Measurements from ENCODE around the gene OR56A1. TPM values are rescaled to one million over a fixed set of nuclear protein-coding genes. Genes with fewer than 3 reads are reported as not detected.

Gene OR56A1
- total RNA-seq, 1 donor from 2014 or later = 0.13 TPM

DNA sequence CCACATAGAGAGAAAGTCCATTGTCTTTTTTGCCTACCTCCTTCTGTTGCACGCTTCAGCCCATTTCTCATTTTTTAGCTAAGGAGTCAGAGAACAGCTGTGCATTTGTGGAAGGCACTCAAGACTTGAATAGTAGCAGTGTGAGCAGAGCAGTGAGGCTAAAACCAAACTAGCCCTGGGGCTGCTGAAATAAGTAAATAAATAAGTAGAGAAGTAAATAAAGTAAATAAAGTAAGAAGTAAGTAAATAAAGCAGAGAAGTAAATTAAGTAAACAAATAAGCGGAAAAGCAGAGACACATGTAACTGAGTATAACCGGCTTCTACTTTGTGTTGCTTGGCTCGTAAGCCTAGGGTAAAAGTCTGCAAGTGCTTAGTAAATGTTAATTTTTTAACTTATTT is 41.4 kb downstream of the OR56A1 start:
- Mint-ChIP-seq H3K36me3 (no peaks in the 10 kb centered on the region), H3K4me3 (no peak overlapping the region), H3K4me1 (no peaks in the 10 kb centered on the region), H3K9me3 (no peaks in the 10 kb centered on the region), H3K27ac (no peak overlapping the region), H3K27me3 (ENCODE audit: low read depth) (peaks cover 36% of the 10 kb centered on the region)
- TF ChIP-seq CTCF (IDR thresholded peaks at IDR 0.05; ENCODE audit: unreplicated experiment) = no peak
- DNase-seq (ENCODE audit: low spot score in 2 of 2, unreplicated experiment in 2 of 2) = no peak

DNA sequence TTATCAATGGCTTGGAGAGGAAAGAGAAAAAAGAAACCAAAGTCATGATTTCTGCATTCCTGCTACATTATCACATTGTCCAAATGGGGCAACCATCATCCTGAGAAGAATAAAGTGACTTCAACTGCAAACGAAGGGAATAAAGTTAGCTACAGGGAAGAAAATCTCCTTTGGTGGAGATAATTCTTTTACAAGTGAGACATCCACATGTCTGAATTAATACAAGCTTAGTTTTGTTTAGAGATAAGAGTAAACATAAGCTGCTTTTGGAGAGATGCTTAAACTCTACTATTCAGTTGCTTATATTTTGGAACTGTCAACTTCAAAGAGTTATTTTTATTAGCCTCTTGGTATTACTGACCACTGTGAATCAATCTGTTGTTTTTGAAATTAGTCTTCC is 43.7 kb downstream of the OR56A1 start, which contains the start of gene OR52L1:
Gene OR52L1 (minus strand): TSS at position 101 of the 400 bp plus-strand sequence. CDS start 55 bp downstream, at position 46.
- DNase-seq (ENCODE audit: low spot score in 2 of 2, unreplicated experiment in 2 of 2) = no peak
- Mint-ChIP-seq H3K4me1 (no peaks in the 10 kb centered on the region), H3K36me3 (no peaks in the 10 kb centered on the region), H3K27ac (no peak within 1 kb of the TSS), H3K9me3 (peaks cover 3% of the 10 kb centered on the region), H3K4me3 (no peak within 1 kb of the TSS), H3K27me3 (ENCODE audit: low read depth) (peaks cover 34% of the 10 kb centered on the region)
- no peak for TF ChIP-seq CTCF (IDR thresholded peaks at IDR 0.05; ENCODE audit: unreplicated experiment)

- H3K4me3 Mint-ChIP-seq = no peak overlapping the region
- H3K27ac Mint-ChIP-seq = no peak overlapping the region
- TF ChIP-seq CTCF (IDR thresholded peaks at IDR 0.05; ENCODE audit: unreplicated experiment) = no peak
- H3K4me1 Mint-ChIP-seq = no peaks in the 10 kb centered on the region
- peaks cover 9% of the 10 kb centered on the region for H3K27me3 Mint-ChIP-seq (ENCODE audit: low read depth)
- no peaks in the 10 kb centered on the region for H3K36me3 Mint-ChIP-seq
- peaks cover 36% of the 10 kb centered on the region for H3K9me3 Mint-ChIP-seq
- no peak for DNase-seq (ENCODE audit: low spot score in 2 of 2, unreplicated experiment in 2 of 2)
Measured at GRCh38 chr11:5983443-5983842, 47.1 kb downstream of the OR56A1 start.

- H3K36me3 Mint-ChIP-seq = no peaks in the 10 kb centered on the region
- no peaks in the 10 kb centered on the region for H3K4me1 Mint-ChIP-seq
- TF ChIP-seq CTCF (IDR thresholded peaks at IDR 0.05; ENCODE audit: unreplicated experiment) = no peak
- H3K9me3 Mint-ChIP-seq = peaks cover 23% of the 10 kb centered on the region
- no peak for DNase-seq (ENCODE audit: low spot score in 2 of 2, unreplicated experiment in 2 of 2)
- H3K4me3 Mint-ChIP-seq = no peak overlapping the region
- peaks cover 16% of the 10 kb centered on the region for H3K27me3 Mint-ChIP-seq (ENCODE audit: low read depth)
- H3K27ac Mint-ChIP-seq = no peak overlapping the region
Measured at GRCh38 chr11:5973530-5973929, 57.0 kb downstream of the OR56A1 start.

Other genes with a start within 250 kb of the OR56A1 start
- gene OR52N5, start 247.4 kb downstream of the OR56A1 start, total RNA-seq = not detected in 3 replicates
- not detected in 3 replicates for gene OR52N1, start 239.5 kb downstream of the OR56A1 start, total RNA-seq
- not detected in 3 replicates for gene OR52N2, start 221.8 kb downstream of the OR56A1 start, total RNA-seq
- gene OR52E6, start 188.9 kb downstream of the OR56A1 start, total RNA-seq = not detected in 3 replicates
- gene OR52E8, start 173.1 kb downstream of the OR56A1 start, total RNA-seq = not detected in 3 replicates
- not detected in 3 replicates for gene OR52E4, start 150.1 kb downstream of the OR56A1 start, total RNA-seq
- not detected in 3 replicates for gene OR52E5, start 137.6 kb downstream of the OR56A1 start, total RNA-seq
- not detected in 3 replicates for gene OR56A3, start 88.5 kb downstream of the OR56A1 start, total RNA-seq
- 0.31 TPM in 1 of 3 replicates, not detected in the others for gene OR56A5, start 62.3 kb downstream of the OR56A1 start, total RNA-seq
- not detected in 3 replicates for gene OR52L1, start 43.8 kb downstream of the OR56A1 start, total RNA-seq
- gene OR56A4, start 23.8 kb downstream of the OR56A1 start, total RNA-seq = 0.09 to 0.11 TPM (median 0.11 TPM) in 3 replicates
- not detected in 3 replicates for gene OR56B4, start 76.9 kb upstream of the OR56A1 start, total RNA-seq
- gene OR52B2, start 139.6 kb upstream of the OR56A1 start, total RNA-seq = not detected in 3 replicates
- not detected in 3 replicates for gene OR52W1, start 168.5 kb upstream of the OR56A1 start, total RNA-seq
- gene C11orf42, start 174.8 kb upstream of the OR56A1 start, total RNA-seq = not detected in 3 replicates
- gene FHIP1B, start 203.9 kb upstream of the OR56A1 start, total RNA-seq = 46.6 to 47.0 TPM (median 46.7 TPM) in 3 replicates
- 0.27 to 0.54 TPM (median 0.49 TPM) in 3 replicates for gene CNGA4, start 208.3 kb upstream of the OR56A1 start, total RNA-seq
- 3.7 to 4.6 TPM (median 3.8 TPM) in 3 replicates for gene CCKBR, start 229.1 kb upstream of the OR56A1 start, total RNA-seq